ENCODE measurements around the gene UBTD1.
A peak's percentile ranks its signal among the peaks of the same experiment; 100 is the strongest.

The UBTD1 gene

DNA sequence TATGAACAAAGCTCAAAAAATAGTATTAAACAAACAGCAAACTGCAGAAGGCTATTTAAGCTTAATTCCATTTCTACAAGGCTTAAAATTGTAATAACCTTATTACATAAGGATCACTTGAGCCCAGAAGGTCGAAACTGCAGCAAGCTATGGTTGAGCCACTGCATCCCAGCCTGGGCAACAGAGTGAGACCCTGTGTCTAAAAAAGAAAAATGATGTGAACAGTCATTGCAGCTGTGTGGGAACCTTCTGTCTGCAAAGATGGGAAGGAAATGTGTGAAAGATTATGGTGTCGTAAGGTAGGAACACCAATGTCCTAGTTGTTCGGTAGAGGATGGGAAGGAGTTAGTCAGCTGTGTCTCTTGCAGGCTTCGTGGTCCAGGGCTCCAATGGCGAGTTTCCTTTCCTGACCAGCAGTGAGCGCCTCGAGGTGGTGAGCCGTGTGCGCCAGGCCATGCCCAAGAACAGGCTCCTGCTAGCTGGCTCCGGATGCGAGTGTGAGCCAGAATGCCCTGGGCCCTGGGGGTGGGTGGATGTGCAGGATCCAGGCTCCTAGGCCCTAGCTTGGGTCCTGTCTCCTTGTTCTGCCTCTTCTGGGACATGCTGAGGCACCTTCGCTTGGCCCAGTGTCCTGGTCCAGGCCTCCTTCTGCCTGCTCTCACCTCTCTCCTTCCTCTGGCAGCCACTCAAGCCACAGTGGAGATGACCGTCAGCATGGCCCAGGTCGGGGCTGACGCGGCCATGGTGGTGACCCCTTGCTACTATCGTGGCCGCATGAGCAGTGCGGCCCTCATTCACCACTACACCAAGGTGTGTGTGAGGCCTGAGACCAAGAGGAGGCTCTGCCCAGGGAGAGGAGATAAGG lies 99.9 kb downstream of the UBTD1 start:
- Histone ChIP-seq H3K4me3 (ENCODE audit: low read length in 2 of 2) (no peak overlapping the region), H2BK12ac (ENCODE audit: low read length) (no peak overlapping the region), H3K79me1 (ENCODE audit: low read depth, low read length) (no peaks in the 10 kb centered on the region), H3K9me3 (replicated peaks in 1 of 2; ENCODE audit: control insufficient read depth in 2 of 2, insufficient read depth in 1 of 2, low read depth in 1 of 2, low read length in 2 of 2) (no peaks in the 10 kb centered on the region), H2BK15ac (ENCODE audit: low read length) (no peak overlapping the region), H3K9ac (ENCODE audit: low read depth, low read length, poor library complexity) (no peak overlapping the region), H2BK5ac (ENCODE audit: low read length) (no peak overlapping the region), H3K4ac (ENCODE audit: low read length) (peak overlapping the region; percentile 10), H3K23ac (ENCODE audit: low read depth, low read length, poor library complexity) (no peak overlapping the region), H3K18ac (ENCODE audit: low read length) (peak overlapping the region; percentile 7), H3K4me1 (ENCODE audit: control insufficient read depth in 2 of 2, insufficient read depth in 1 of 2, low read depth in 1 of 2, low read length in 2 of 2) (peaks cover 2 to 5% of the 10 kb centered on the region in 2 donors), H3K27me3 (ENCODE audit: control insufficient read depth in 3 of 3, insufficient read depth in 3 of 3, low read depth in 1 of 3, low read length in 3 of 3) (no peaks in the 10 kb centered on the region), H2AFZ (ENCODE audit: low read length) (no peak overlapping the region), H4K8ac (ENCODE audit: low read depth, low read length) (no peak overlapping the region), H2AK5ac (ENCODE audit: low read depth, low read length) (no peak overlapping the region), H3K36me3 (replicated peaks in 1 of 2; ENCODE audit: control insufficient read depth in 2 of 2, insufficient read depth in 2 of 2, low read length in 2 of 2) (no peaks in the 10 kb centered on the region), H3K27ac (replicated peaks; ENCODE audit: low read length) (no peak overlapping the region), H2BK120ac (ENCODE audit: low read depth, low read length) (no peak overlapping the region), H3K14ac (ENCODE audit: low read length) (no peak overlapping the region), H4K91ac (ENCODE audit: low read depth, low read length, poor library complexity) (no peak overlapping the region), H3K4me2 (ENCODE audit: insufficient read depth, low read length, poor library complexity, severe bottlenecking) (no peak overlapping the region)
- DNase-seq (ENCODE audit: low spot score), result no peak
- WGBS, 2 donors (ENCODE audit: extremely low coverage in 2 of 2, insufficient read length in 2 of 2, insufficient replicate concordance in 1 of 2), result no CpG with 5 or more reads among the region's 19 CpGs

GRCh38 chr10:97599272-97599619 lies 100.5 kb downstream of the UBTD1 start:
- no peak overlapping the region for H3K23ac ChIP-seq (ENCODE audit: low read depth, low read length, poor library complexity)
- no peaks in the 10 kb centered on the region for H3K27me3 ChIP-seq (ENCODE audit: control insufficient read depth in 3 of 3, insufficient read depth in 3 of 3, low read depth in 1 of 3, low read length in 3 of 3)
- H2BK120ac ChIP-seq (ENCODE audit: low read depth, low read length), result no peak overlapping the region
- no peak overlapping the region for H3K27ac ChIP-seq (replicated peaks; ENCODE audit: low read length)
- no peak overlapping the region for H2AFZ ChIP-seq (ENCODE audit: low read length)
- H2BK12ac ChIP-seq (ENCODE audit: low read length), result no peak overlapping the region
- H4K8ac ChIP-seq (ENCODE audit: low read depth, low read length), result peak overlapping the region; percentile 48
- H3K18ac ChIP-seq (ENCODE audit: low read length), result no peak overlapping the region
- H2BK15ac ChIP-seq (ENCODE audit: low read length), result no peak overlapping the region
- no peak overlapping the region for H2AK5ac ChIP-seq (ENCODE audit: low read depth, low read length)
- H3K4me1 ChIP-seq (ENCODE audit: control insufficient read depth in 2 of 2, insufficient read depth in 1 of 2, low read depth in 1 of 2, low read length in 2 of 2), result peaks cover 2 to 5% of the 10 kb centered on the region in 2 donors
- H3K9ac ChIP-seq (ENCODE audit: low read depth, low read length, poor library complexity), result no peak overlapping the region
- DNase-seq (ENCODE audit: low spot score), result no peak
- no peak overlapping the region for H3K4me3 ChIP-seq (ENCODE audit: low read length in 2 of 2)
- no peaks in the 10 kb centered on the region for H3K9me3 ChIP-seq (replicated peaks in 1 of 2; ENCODE audit: control insufficient read depth in 2 of 2, insufficient read depth in 1 of 2, low read depth in 1 of 2, low read length in 2 of 2)
- H2BK5ac ChIP-seq (ENCODE audit: low read length), result no peak overlapping the region
- peak overlapping the region; percentile 10 for H3K4ac ChIP-seq (ENCODE audit: low read length)
- WGBS, 2 donors (ENCODE audit: extremely low coverage in 2 of 2, insufficient read length in 2 of 2, insufficient replicate concordance in 1 of 2), result no CpG with 5 or more reads among the region's 6 CpGs
- no peaks in the 10 kb centered on the region for H3K36me3 ChIP-seq (replicated peaks in 1 of 2; ENCODE audit: control insufficient read depth in 2 of 2, insufficient read depth in 2 of 2, low read length in 2 of 2)
- H3K79me1 ChIP-seq (ENCODE audit: low read depth, low read length), result no peaks in the 10 kb centered on the region
- no peak overlapping the region for H4K91ac ChIP-seq (ENCODE audit: low read depth, low read length, poor library complexity)
- H3K4me2 ChIP-seq (ENCODE audit: insufficient read depth, low read length, poor library complexity, severe bottlenecking), result no peak overlapping the region
- no peak overlapping the region for H3K14ac ChIP-seq (ENCODE audit: low read length)

DNA sequence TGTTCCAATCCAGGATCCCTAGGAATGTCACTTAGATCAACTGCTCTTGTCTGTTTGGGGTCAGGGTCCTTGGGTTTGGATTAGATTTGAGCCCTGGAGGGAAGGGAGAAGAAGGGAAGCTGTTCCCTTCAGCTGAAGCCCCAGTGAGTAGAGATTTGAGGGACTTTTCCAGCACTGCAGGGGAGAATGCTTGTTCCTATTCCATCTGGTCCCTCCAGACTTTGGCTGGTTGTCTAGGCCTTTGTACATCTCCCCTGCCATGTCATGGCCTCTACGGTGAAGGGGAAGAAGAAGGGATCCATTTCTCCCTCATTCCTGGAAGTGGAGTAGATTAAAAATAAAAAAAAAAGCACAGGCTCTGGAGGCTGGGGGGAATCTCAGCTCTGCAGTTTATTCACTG lies 101.9 kb downstream of the UBTD1 start:
- no peak overlapping the region for H2BK12ac ChIP-seq (ENCODE audit: low read length)
- no peak overlapping the region for H2BK15ac ChIP-seq (ENCODE audit: low read length)
- H3K9me3 ChIP-seq (replicated peaks in 1 of 2; ENCODE audit: control insufficient read depth in 2 of 2, insufficient read depth in 1 of 2, low read depth in 1 of 2, low read length in 2 of 2), result no peaks in the 10 kb centered on the region
- no peak overlapping the region for H3K23ac ChIP-seq (ENCODE audit: low read depth, low read length, poor library complexity)
- no CpG with 5 or more reads among the region's 1 CpG for WGBS, 2 donors (ENCODE audit: extremely low coverage in 2 of 2, insufficient read length in 2 of 2, insufficient replicate concordance in 1 of 2)
- no peak overlapping the region for H3K9ac ChIP-seq (ENCODE audit: low read depth, low read length, poor library complexity)
- no peaks in the 10 kb centered on the region for H3K79me1 ChIP-seq (ENCODE audit: low read depth, low read length)
- no peak for DNase-seq (ENCODE audit: low spot score)
- no peak overlapping the region for H3K14ac ChIP-seq (ENCODE audit: low read length)
- H2BK120ac ChIP-seq (ENCODE audit: low read depth, low read length), result no peak overlapping the region
- no peak overlapping the region for H3K4ac ChIP-seq (ENCODE audit: low read length)
- H2AFZ ChIP-seq (ENCODE audit: low read length), result no peak overlapping the region
- no peak overlapping the region for H3K18ac ChIP-seq (ENCODE audit: low read length)
- H3K36me3 ChIP-seq (replicated peaks in 1 of 2; ENCODE audit: control insufficient read depth in 2 of 2, insufficient read depth in 2 of 2, low read length in 2 of 2), result no peaks in the 10 kb centered on the region
- H4K8ac ChIP-seq (ENCODE audit: low read depth, low read length), result no peak overlapping the region
- H3K27ac ChIP-seq (replicated peaks; ENCODE audit: low read length), result no peak overlapping the region
- H3K4me2 ChIP-seq (ENCODE audit: insufficient read depth, low read length, poor library complexity, severe bottlenecking), result no peak overlapping the region
- no peak overlapping the region for H2AK5ac ChIP-seq (ENCODE audit: low read depth, low read length)
- H3K27me3 ChIP-seq (ENCODE audit: control insufficient read depth in 3 of 3, insufficient read depth in 3 of 3, low read depth in 1 of 3, low read length in 3 of 3), result no peaks in the 10 kb centered on the region
- no peak overlapping the region for H2BK5ac ChIP-seq (ENCODE audit: low read length)
- H3K4me3 ChIP-seq (ENCODE audit: low read length in 2 of 2), result no peak overlapping the region
- H3K4me1 ChIP-seq (ENCODE audit: control insufficient read depth in 2 of 2, insufficient read depth in 1 of 2, low read depth in 1 of 2, low read length in 2 of 2), result peaks cover 2 to 5% of the 10 kb centered on the region in 2 donors
- no peak overlapping the region for H4K91ac ChIP-seq (ENCODE audit: low read depth, low read length, poor library complexity)

DNA sequence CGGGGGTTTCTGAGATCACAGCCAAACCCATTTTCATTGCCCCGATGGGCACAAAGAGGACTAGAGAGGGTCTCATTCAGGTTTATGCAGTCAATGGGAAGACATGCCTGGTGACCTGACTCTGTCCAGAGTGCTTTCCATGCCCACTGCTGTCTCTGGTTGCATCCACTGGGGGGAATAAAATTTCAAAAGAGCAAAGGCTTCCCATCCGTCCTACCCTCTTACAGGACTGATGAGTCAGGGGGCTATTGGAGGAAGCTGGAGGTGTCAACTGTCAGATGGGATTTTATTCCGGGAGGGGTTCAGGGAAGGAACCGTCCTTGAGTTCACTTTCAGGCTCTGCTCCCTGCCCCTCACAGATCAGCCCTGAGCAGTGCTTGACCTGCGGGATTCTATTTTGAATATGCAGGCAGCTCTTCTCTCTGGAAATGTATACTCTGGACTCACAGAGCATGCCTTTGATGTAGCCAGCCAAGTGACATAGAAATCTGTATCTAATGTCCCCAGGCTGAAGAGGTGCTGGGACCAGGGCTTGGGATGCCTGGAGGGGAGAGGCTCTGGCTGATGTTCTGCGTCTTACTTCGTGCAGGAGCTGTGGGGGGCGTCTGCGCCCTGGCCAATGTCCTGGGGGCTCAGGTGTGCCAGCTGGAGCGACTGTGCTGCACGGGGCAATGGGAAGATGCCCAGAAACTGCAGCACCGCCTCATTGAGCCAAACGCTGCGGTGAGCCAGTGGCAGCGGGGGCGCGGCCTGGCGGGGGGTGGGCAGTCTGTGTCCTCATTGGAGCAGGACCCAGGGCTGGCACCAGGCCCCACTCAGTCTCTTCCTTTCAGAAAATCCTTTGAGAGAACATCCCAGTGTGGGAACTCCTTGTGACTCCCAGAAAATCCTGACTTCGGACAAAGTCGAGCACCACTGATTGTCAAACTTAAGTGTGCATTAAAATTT lies 102.8 kb downstream of the UBTD1 start:
- Histone ChIP-seq H2BK120ac (ENCODE audit: low read depth, low read length) (no peak overlapping the region), H3K36me3 (replicated peaks in 1 of 2; ENCODE audit: control insufficient read depth in 2 of 2, insufficient read depth in 2 of 2, low read length in 2 of 2) (no peaks in the 10 kb centered on the region), H2BK12ac (ENCODE audit: low read length) (no peak overlapping the region), H2AK5ac (ENCODE audit: low read depth, low read length) (no peak overlapping the region), H3K4me2 (ENCODE audit: insufficient read depth, low read length, poor library complexity, severe bottlenecking) (no peak overlapping the region), H3K4ac (ENCODE audit: low read length) (no peak overlapping the region), H3K4me3 (ENCODE audit: low read length in 2 of 2) (no peak overlapping the region), H3K79me1 (ENCODE audit: low read depth, low read length) (no peaks in the 10 kb centered on the region), H4K8ac (ENCODE audit: low read depth, low read length) (no peak overlapping the region), H2BK5ac (ENCODE audit: low read length) (no peak overlapping the region), H2AFZ (ENCODE audit: low read length) (no peak overlapping the region), H3K4me1 (ENCODE audit: control insufficient read depth in 2 of 2, insufficient read depth in 1 of 2, low read depth in 1 of 2, low read length in 2 of 2) (peaks cover 0 to 2% of the 10 kb centered on the region in 2 donors), H3K9ac (ENCODE audit: low read depth, low read length, poor library complexity) (no peak overlapping the region), H3K27ac (replicated peaks; ENCODE audit: low read length) (no peak overlapping the region), H3K23ac (ENCODE audit: low read depth, low read length, poor library complexity) (no peak overlapping the region), H4K91ac (ENCODE audit: low read depth, low read length, poor library complexity) (no peak overlapping the region), H3K14ac (ENCODE audit: low read length) (no peak overlapping the region), H2BK15ac (ENCODE audit: low read length) (no peak overlapping the region), H3K27me3 (ENCODE audit: control insufficient read depth in 3 of 3, insufficient read depth in 3 of 3, low read depth in 1 of 3, low read length in 3 of 3) (no peaks in the 10 kb centered on the region), H3K9me3 (replicated peaks in 1 of 2; ENCODE audit: control insufficient read depth in 2 of 2, insufficient read depth in 1 of 2, low read depth in 1 of 2, low read length in 2 of 2) (no peaks in the 10 kb centered on the region), H3K18ac (ENCODE audit: low read length) (peak overlapping the region; percentile 28)
- no CpG with 5 or more reads among the region's 21 CpGs for WGBS, 2 donors (ENCODE audit: extremely low coverage in 2 of 2, insufficient read length in 2 of 2, insufficient replicate concordance in 1 of 2)
- no peak for DNase-seq (ENCODE audit: low spot score)
